ENCODE measurements around the gene FUS. TPM values are rescaled to one million over a fixed set of nuclear protein-coding genes. Genes with fewer than 3 reads are reported as not detected.

FUS gene
- total RNA-seq, 2 experiments from 2014 or later, result 104 to 953 TPM

DNA sequence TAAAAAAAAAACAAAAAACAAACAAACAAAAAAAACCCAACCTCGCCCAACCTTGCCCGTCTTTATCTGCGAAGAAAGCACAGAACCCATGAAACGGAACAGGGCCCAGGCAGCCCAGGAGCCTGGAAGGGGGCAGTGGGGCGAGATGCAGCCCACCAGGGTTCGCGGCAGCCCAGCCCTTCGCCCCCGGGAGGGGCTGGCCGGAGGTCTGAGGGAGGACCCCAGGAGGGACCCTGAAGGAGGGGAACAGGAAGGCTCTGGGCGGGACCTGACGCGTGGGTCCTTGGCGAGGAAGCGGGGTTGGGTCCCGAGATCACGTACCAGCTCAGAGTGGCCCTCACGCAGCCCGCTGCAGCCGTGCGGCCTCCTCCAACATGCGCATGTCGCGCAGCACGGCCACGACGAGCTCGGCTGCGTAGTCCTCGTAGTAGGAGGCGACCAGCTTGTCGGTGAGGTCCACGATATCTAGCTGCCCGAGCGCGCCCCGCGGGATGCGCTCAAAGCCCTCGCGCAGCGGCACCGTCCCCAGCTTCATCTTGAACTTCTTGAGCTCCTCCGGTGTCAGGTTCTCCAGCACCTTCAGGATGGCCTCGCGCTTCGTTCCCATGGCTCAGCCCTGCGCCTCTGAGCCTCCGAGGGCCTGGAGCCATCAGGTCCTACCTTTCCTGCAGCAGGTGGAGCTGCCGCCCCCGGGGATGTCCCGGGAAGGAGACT, 36.6 kb downstream of the FUS start, which contains the start of gene PYDC1:
Gene PYDC1, minus strand, starts transcription at position 714 of the 714 bp plus-strand sequence. Its CDS starts 107 bp downstream, at position 607.
- CTCF ChIA-PET (ENCODE audit: unreplicated experiment), result no interaction called here
- BruUV-seq (replicated peaks), result no TSS peak
- Histone ChIP-seq H4K20me1 (ENCODE audit: insufficient read depth, low read length) (no peaks in the 10 kb centered on the region), H3K79me2 (ENCODE audit: insufficient read depth, low read depth, low read length) (no peaks in the 10 kb centered on the region), H3K27ac (ENCODE audit: low read depth, low read length, poor library complexity, severe bottlenecking) (no peak within 1 kb of the TSS), H3K4me2 (ENCODE audit: low read length) (no peak within 1 kb of the TSS), H3K4me1 (ENCODE audit: insufficient read depth, low read length, poor library complexity, severe bottlenecking) (peaks cover 9% of the 10 kb centered on the region), H3K36me3 (ENCODE audit: insufficient read depth, low read length) (no peaks in the 10 kb centered on the region), H3K9me3 (ENCODE audit: low read length) (no peaks in the 10 kb centered on the region), H3K9me2 (ENCODE audit: insufficient read depth, low read length) (no peaks in the 10 kb centered on the region), H2AFZ (ENCODE audit: low read length) (no peak within 1 kb of the TSS), H3K4me3 (ENCODE audit: low read depth, low read length, poor library complexity, severe bottlenecking) (no peak within 1 kb of the TSS)
- POLR2A ChIA-PET, result interaction anchor here (0.5 to 0.9 kb wide), 4 partner anchors 8 to 148 kb away, joined by 3 to 4 read pairs (median 3); no protein-coding TSS in a partner anchor
- no peak for DNase-seq (ENCODE audit: low spot score)
- intact Hi-C loops (cut with micrococcal nuclease; ENCODE audit: unreplicated experiment), result no loop called here
- TF ChIP-seq, protein P1, sequence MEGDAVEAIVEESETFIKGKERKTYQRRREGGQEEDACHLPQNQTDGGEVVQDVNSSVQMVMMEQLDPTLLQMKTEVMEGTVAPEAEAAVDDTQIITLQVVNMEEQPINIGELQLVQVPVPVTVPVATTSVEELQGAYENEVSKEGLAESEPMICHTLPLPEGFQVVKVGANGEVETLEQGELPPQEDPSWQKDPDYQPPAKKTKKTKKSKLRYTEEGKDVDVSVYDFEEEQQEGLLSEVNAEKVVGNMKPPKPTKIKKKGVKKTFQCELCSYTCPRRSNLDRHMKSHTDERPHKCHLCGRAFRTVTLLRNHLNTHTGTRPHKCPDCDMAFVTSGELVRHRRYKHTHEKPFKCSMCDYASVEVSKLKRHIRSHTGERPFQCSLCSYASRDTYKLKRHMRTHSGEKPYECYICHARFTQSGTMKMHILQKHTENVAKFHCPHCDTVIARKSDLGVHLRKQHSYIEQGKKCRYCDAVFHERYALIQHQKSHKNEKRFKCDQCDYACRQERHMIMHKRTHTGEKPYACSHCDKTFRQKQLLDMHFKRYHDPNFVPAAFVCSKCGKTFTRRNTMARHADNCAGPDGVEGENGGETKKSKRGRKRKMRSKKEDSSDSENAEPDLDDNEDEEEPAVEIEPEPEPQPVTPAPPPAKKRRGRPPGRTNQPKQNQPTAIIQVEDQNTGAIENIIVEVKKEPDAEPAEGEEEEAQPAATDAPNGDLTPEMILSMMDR (conservative IDR thresholded peaks at IDR 0.05; ENCODE audit: low read length), result no peak
- no peak for TF ChIP-seq EZH2phosphoT487 (IDR thresholded peaks at IDR 0.05; ENCODE audit: borderline replicate concordance, low read depth, low read length)

DNA sequence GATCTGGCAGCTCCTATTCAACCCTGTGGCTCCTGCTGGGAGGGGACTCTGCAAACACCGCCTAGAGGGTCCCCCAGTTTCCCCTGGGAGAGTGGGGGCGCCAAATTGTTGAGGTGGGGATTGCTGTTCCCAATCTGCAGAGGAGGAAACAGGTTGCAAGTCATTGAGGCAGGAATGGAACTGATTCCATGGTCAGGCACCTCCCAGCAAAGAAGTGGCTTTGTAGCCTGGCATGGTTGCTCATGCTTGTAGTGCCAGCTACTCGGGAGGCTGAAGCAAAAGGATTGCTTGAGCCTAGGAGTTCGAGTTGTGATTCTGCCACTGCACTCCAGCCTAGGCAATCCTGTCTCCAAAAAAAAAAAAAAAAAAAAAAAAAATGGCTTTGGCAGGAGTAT, 37.2 kb downstream of the FUS start:
- H3K36me3 ChIP-seq (ENCODE audit: insufficient read depth, low read length), result no peaks in the 10 kb centered on the region
- no peak overlapping the region for H2AFZ ChIP-seq (ENCODE audit: low read length)
- H3K4me3 ChIP-seq (ENCODE audit: low read depth, low read length, poor library complexity, severe bottlenecking), result no peak overlapping the region
- POLR2A ChIA-PET, result interaction anchor here (0.5 to 0.9 kb wide), 3 partner anchors 9 to 148 kb away, joined by 3 read pairs; no protein-coding TSS in a partner anchor
- H3K79me2 ChIP-seq (ENCODE audit: insufficient read depth, low read depth, low read length), result no peaks in the 10 kb centered on the region
- H3K9me2 ChIP-seq (ENCODE audit: insufficient read depth, low read length), result no peaks in the 10 kb centered on the region
- no peak overlapping the region for H3K4me2 ChIP-seq (ENCODE audit: low read length)
- CTCF ChIA-PET (ENCODE audit: unreplicated experiment), result no interaction called here
- no peaks in the 10 kb centered on the region for H4K20me1 ChIP-seq (ENCODE audit: insufficient read depth, low read length)
- peaks cover 9% of the 10 kb centered on the region for H3K4me1 ChIP-seq (ENCODE audit: insufficient read depth, low read length, poor library complexity, severe bottlenecking)
- H3K27ac ChIP-seq (ENCODE audit: low read depth, low read length, poor library complexity, severe bottlenecking), result no peak overlapping the region
- no peaks in the 10 kb centered on the region for H3K9me3 ChIP-seq (ENCODE audit: low read length)
- DNase-seq (ENCODE audit: low spot score), result no peak
- TF ChIP-seq, protein P1 (conservative IDR thresholded peaks at IDR 0.05; ENCODE audit: low read length), result no peak
- no peak for TF ChIP-seq EZH2phosphoT487 (IDR thresholded peaks at IDR 0.05; ENCODE audit: borderline replicate concordance, low read depth, low read length)
- intact Hi-C loops (cut with micrococcal nuclease; ENCODE audit: unreplicated experiment), result no loop called here
- no TSS peak for BruUV-seq (replicated peaks)

DNA sequence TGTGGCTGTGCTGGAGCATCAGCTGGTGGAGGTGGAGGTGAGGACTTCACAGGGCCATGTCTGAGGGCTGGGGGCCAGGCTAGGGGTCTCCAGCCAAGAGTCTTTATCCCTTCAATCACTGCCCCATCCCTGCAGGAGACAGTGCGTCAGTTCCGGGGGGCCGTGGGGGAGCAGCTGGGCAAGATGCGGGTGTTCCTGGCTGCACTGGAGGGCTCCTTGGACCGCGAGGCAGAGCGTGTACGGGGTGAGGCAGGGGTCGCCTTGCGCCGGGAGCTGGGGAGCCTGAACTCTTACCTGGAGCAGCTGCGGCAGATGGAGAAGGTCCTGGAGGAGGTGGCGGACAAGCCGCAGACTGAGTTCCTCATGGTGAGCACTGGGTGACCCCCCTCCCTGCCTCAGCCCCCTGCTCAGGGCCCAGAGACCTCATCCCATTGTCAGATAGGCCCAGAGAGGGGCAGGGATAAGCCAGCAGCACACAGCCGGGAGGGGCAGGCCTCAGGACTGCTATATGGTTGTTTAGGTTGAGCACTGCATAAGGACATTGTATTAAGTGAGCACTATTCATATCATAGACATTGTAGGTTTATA, 39.3 kb downstream of the FUS start:
- H3K27ac ChIP-seq (ENCODE audit: low read depth, low read length, poor library complexity, severe bottlenecking), result no peak overlapping the region
- H2AFZ ChIP-seq (ENCODE audit: low read length), result no peak overlapping the region
- no TSS peak for BruUV-seq (replicated peaks)
- H3K36me3 ChIP-seq (ENCODE audit: insufficient read depth, low read length), result no peaks in the 10 kb centered on the region
- H4K20me1 ChIP-seq (ENCODE audit: insufficient read depth, low read length), result no peaks in the 10 kb centered on the region
- H3K4me3 ChIP-seq (ENCODE audit: low read depth, low read length, poor library complexity, severe bottlenecking), result no peak overlapping the region
- no peaks in the 10 kb centered on the region for H3K4me1 ChIP-seq (ENCODE audit: insufficient read depth, low read length, poor library complexity, severe bottlenecking)
- POLR2A ChIA-PET, result no interaction called here
- intact Hi-C loops (cut with micrococcal nuclease; ENCODE audit: unreplicated experiment), result no loop called here
- TF ChIP-seq, protein P1 (conservative IDR thresholded peaks at IDR 0.05; ENCODE audit: low read length), result no peak
- no peak for TF ChIP-seq EZH2phosphoT487 (IDR thresholded peaks at IDR 0.05; ENCODE audit: borderline replicate concordance, low read depth, low read length)
- H3K4me2 ChIP-seq (ENCODE audit: low read length), result no peak overlapping the region
- H3K9me2 ChIP-seq (ENCODE audit: insufficient read depth, low read length), result no peaks in the 10 kb centered on the region
- H3K9me3 ChIP-seq (ENCODE audit: low read length), result no peaks in the 10 kb centered on the region
- no peak for DNase-seq (ENCODE audit: low spot score)
- CTCF ChIA-PET (ENCODE audit: unreplicated experiment), result no interaction called here
- H3K79me2 ChIP-seq (ENCODE audit: insufficient read depth, low read depth, low read length), result no peaks in the 10 kb centered on the region
